HepG2 (cell line): Measurements from ENCODE around the gene GP2. TPM values are rescaled to one million over a fixed set of nuclear protein-coding genes. Genes with fewer than 3 reads are reported as not detected.

Experiments
- ATAC-seq: fragments of 200-7000 bp; cut with Tn5 transposase; 3 replicates; pipeline ENCODE4 v1.9.1; 2020; ENCODE audit warnings: mild to moderate bottlenecking, moderate library complexity
- BruUV-seq: library from RNA; stranded (reverse); fragments of 400-500 nt; replicated peaks from 2 replicates; lab custom pipeline; 2021; lab: Mats Ljungman, UMichigan
- CTCF ChIA-PET: fragments of 300-600 bp; formaldehyde crosslinking; extraction: SDS; loops from one replicate; lab custom pipeline; 2021; ENCODE audit warnings: low total read pairs, inconsistent platforms, low intra/inter-chr PET ratio; lab: Yijun Ruan, JAX
- POLR2A ChIA-PET: fragments of 350-600 bp; sonication (Branson Sonifier 250); formaldehyde crosslinking; loops from one replicate; lab custom pipeline; 2020; ENCODE audit warnings: antibody characterized with exemption, inconsistent platforms; lab: Yijun Ruan, JAX
- DNase-seq: peaks from one replicate; pipeline ENCODE4 v3.0.0-alpha.2; 2015; ENCODE audit warnings: low spot score
- FAIRE-seq: peaks from 3 replicates; lab custom pipeline; 2011; peaks lifted over from hg19 to GRCh38; lab: Jason Lieb, UNC
- H2AFZ ChIP-seq: one replicate; pipeline ENCODE4 v1.6.1; 2011; ENCODE audit warnings: low read length, inconsistent platforms
- H3K27ac ChIP-seq: fragments of 300-600 bp; 3 replicates; pipeline ENCODE4 v1.8.0; 2011; ENCODE audit warnings: mixed run types, mild to moderate bottlenecking, mixed read lengths, low read length, inconsistent platforms; ENCODE audit not compliant: insufficient read depth; ENCODE audit errors: extremely low read length
- H3K27me3 ChIP-seq, 2 experiments: fragments of 200-600 bp in 1 of 2; 2 replicates in 1 of 2; 3 replicates in 1 of 2; pipeline versions ENCODE4 v1.6.0 to v1.8.0; 2011; ENCODE audit warnings: low read length in 2 of 2, mild to moderate bottlenecking in 2 of 2, moderate library complexity in 2 of 2, inconsistent platforms in 1 of 2; ENCODE audit not compliant: insufficient read depth in 2 of 2, control insufficient read depth in 1 of 2
- H3K36me3 ChIP-seq, 2 experiments: fragments of 200-600 bp in 1 of 2; replicated peaks in 1 of 2; 2 replicates in 1 of 2; 3 replicates in 1 of 2; pipeline versions ENCODE4 v1.5.1 to v1.8.0; 2011; ENCODE audit warnings: low read length in 2 of 2, inconsistent platforms in 1 of 2; ENCODE audit not compliant: insufficient read depth in 2 of 2, control insufficient read depth in 1 of 2
- H3K4me1 ChIP-seq: 2 replicates; pipeline ENCODE4 v1.5.1; 2012; ENCODE audit warnings: low read length, inconsistent platforms; ENCODE audit not compliant: insufficient read depth
- H3K4me2 ChIP-seq: 2 replicates; pipeline ENCODE4 v1.6.0; 2011; ENCODE audit warnings: low read depth, low read length, inconsistent platforms
- H3K4me3 ChIP-seq, 3 experiments: fragments of 200-600 bp in 1 of 3; sonication (generic), shearing (Covaris generic) in 1 of 3; replicated peaks in 1 of 3; 2 replicates each; pipeline ENCODE4 v1.5.1; 2011 to 2016; ENCODE audit warnings: low read length in 3 of 3, inconsistent platforms in 2 of 3, low read depth in 2 of 3, mild to moderate bottlenecking in 2 of 3, control low read depth in 1 of 3, mixed read lengths in 1 of 3; ENCODE audit not compliant: insufficient read depth in 1 of 3
- H3K79me2 ChIP-seq: one replicate; pipeline ENCODE4 v1.6.1; 2011; ENCODE audit warnings: low read length, inconsistent platforms; ENCODE audit not compliant: insufficient read depth
- H3K9ac ChIP-seq: 2 replicates; pipeline ENCODE4 v1.6.0; 2011; ENCODE audit warnings: mild to moderate bottlenecking, low read depth, low read length, inconsistent platforms; ENCODE audit not compliant: insufficient read depth
- H3K9me3 ChIP-seq: 2 replicates; pipeline ENCODE4 v1.5.1; 2012; ENCODE audit warnings: mild to moderate bottlenecking, low read length
- H4K20me1 ChIP-seq: 2 replicates; pipeline ENCODE4 v1.6.0; 2011; ENCODE audit warnings: inconsistent platforms, mild to moderate bottlenecking, low read length, moderate library complexity; ENCODE audit not compliant: insufficient read depth
- ATM ChIP-seq: fragments of 450-650 bp; IDR thresholded peaks from 2 replicates; pipeline ENCODE4 v1.7.1; 2017; ENCODE audit warnings: mild to moderate bottlenecking, borderline replicate concordance
- CEBPB ChIP-seq: IDR thresholded peaks from 2 replicates; pipeline ENCODE4 v1.6.1; 2011; ENCODE audit warnings: low read depth, low read length, improper control_type of control experiment, borderline replicate concordance
- HOXA5 ChIP-seq: sonication (generic); formaldehyde crosslinking; IDR thresholded peaks from 2 replicates; pipeline ENCODE4 v1.4.0; 2020; ENCODE audit warnings: missing genetic modification reagents
- ZBTB42 ChIP-seq: sonication (generic); formaldehyde crosslinking; IDR thresholded peaks from 2 replicates; pipeline ENCODE4 v1.5.0; 2020; ENCODE audit warnings: mild to moderate bottlenecking, missing genetic modification reagents
- WGBS: methylation state at CpG from one replicate; pipeline ENCODE4 v1.1.6; 2017; ENCODE audit warnings: low lambda C conversion rate; 5-methylcytosine and 5-hydroxymethylcytosine counted together
- in situ Hi-C: cut with HindIII; loops from 2 replicates; pipeline ENCODE4 v1.10.0; 2017; ENCODE audit warnings: low pct_unique_long_range_greater_than_20kb; ENCODE audit not compliant: extremely low pct_ligation_motif_present
- intact Hi-C: fragments of 100-400 bp; cut with micrococcal nuclease; formaldehyde crosslinking; loops from one replicate; pipeline ENCODE4 v1.10.0; 2022; ENCODE audit not compliant: unreplicated experiment
- polyA plus RNA-seq, 8 experiments: library from polyadenylated mRNA; depleted of rRNA in 3 of 8; stranded (reverse) in 7 of 8; unstranded in 1 of 8; fragments of >200 nt; fragmentation: Illumina TruSeq in 4 of 8; extraction: Trizol in 4 of 8; gene quantifications; 2 replicates each; pipeline versions ENCODE4 v1.2.1 to v1.2.3, GENCODE V29; 2011 to 2016; ENCODE audit warnings: low read depth in 4 of 8, missing spikeins in 1 of 8, mixed read lengths in 1 of 8; ENCODE audit not compliant: insufficient read depth in 1 of 8
- total RNA-seq, 5 experiments: library from RNA; depleted of rRNA; stranded (reverse); fragments of >200 nt; fragmentation: Illumina TruSeq; extraction: Trizol; gene quantifications; 2 replicates each; pipeline ENCODE4 v1.2.3, GENCODE V29; 2016; ENCODE audit warnings: low read depth in 1 of 5
- TF ChIP-seq, protein P1 (sequence below): sonication (generic); formaldehyde crosslinking; IDR thresholded peaks from 2 replicates; pipeline ENCODE4 v1.8.0; 2022; ENCODE audit warnings: mild to moderate bottlenecking, missing genetic modification reagents; ENCODE audit not compliant: insufficient replicate concordance
- TF ChIP-seq, protein P2 (sequence below), 2 experiments: fragments of 450-650 bp in 1 of 2; sonication (generic) in 1 of 2; formaldehyde crosslinking; IDR thresholded peaks; 2 replicates each; pipeline versions ENCODE4 v1.5.0 to v1.8.0; 2020 to 2022; ENCODE audit warnings: mild to moderate bottlenecking in 1 of 2, missing genetic modification reagents in 1 of 2
- TF ChIP-seq, protein P3 (sequence below): IDR thresholded peaks from 2 replicates; pipeline ENCODE4 v1.6.1; 2018; ENCODE audit warnings: missing genetic modification reagents, mild to moderate bottlenecking, missing compliant biosample characterization

The GP2 gene
- total and polyA plus RNA-seq, 2 of the 13 experiments (the other 11 are each of a cell fraction or from before 2014, with no cell fraction given), result 0.15 to 0.69 TPM

DNA sequence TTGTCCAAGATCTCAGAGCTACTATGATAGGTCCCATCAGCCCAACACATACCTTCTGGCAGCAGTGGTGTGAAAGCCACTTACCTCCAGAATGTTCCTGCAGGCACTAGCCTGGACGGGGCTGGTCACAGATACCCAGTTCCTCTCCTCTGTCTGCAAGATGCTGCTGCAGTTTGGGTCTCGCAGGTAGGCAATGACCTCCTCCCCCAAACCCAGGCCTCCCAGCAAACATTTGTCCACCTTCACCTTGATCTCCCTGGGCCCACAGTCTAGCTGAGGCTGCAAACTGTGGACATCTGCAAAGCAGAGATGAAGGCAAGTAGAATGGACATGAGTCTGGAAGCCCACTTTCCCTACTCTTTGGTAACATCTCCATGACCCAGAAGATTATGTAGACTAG lies 7.1 kb downstream of the GP2 start:
- ATAC-seq, result no peak
- FAIRE-seq, result no peak
- CTCF ChIA-PET, result no interaction called here

DNA sequence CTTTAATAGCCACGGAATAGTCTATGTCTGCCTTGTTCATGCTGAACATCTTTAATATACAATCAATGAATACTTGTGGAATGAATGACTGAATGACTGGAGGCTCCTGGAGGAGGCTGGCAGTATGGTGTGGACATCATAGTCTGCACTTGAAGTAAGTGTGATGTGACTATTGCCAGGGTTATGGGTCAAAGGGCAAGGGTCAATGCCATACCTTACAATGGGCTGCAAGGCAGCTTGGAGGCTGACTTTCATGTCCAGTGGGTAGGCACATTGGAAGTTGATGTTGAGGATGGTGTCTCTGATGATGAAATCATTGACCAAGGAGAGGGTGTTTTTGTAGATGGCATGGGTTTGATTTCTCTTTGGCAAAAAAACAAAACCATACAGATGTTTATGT lies 7.9 kb downstream of the GP2 start:
- no peak overlapping the region for H3K27ac ChIP-seq
- H2AFZ ChIP-seq, result no peak overlapping the region
- BruUV-seq, result no TSS peak
- POLR2A ChIA-PET, result no interaction called here
- TF ChIP-seq, protein P1, sequence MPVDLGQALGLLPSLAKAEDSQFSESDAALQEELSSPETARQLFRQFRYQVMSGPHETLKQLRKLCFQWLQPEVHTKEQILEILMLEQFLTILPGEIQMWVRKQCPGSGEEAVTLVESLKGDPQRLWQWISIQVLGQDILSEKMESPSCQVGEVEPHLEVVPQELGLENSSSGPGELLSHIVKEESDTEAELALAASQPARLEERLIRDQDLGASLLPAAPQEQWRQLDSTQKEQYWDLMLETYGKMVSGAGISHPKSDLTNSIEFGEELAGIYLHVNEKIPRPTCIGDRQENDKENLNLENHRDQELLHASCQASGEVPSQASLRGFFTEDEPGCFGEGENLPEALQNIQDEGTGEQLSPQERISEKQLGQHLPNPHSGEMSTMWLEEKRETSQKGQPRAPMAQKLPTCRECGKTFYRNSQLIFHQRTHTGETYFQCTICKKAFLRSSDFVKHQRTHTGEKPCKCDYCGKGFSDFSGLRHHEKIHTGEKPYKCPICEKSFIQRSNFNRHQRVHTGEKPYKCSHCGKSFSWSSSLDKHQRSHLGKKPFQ (CRISPR knock-in tag), result no peak
- peak; percentile 50; the same call in 1 of the 2 replicates for TF ChIP-seq CEBPB
- TF ChIP-seq, protein P2, sequence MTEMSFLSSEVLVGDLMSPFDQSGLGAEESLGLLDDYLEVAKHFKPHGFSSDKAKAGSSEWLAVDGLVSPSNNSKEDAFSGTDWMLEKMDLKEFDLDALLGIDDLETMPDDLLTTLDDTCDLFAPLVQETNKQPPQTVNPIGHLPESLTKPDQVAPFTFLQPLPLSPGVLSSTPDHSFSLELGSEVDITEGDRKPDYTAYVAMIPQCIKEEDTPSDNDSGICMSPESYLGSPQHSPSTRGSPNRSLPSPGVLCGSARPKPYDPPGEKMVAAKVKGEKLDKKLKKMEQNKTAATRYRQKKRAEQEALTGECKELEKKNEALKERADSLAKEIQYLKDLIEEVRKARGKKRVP (CRISPR knock-in tag; IDR thresholded peaks at IDR 0.05), result 0 out of 4 replicates have a peak, but pooled peaks of 1 of the 2 experiments have one; percentile 11
- TF ChIP-seq HOXA5 (CRISPR knock-in tag), result no peak
- TF ChIP-seq, all 625 proteins: peak for 2
- ATAC-seq (no peak), FAIRE-seq (no peak), DNase-seq (no peak)
- Histone ChIP-seq H3K27me3 (peaks cover 0 to 5% of the 10 kb centered on the region in 2 experiments; a peak in 3 of 5 replicates), H3K36me3 (no peaks in the 10 kb centered on the region), H3K9me3 (no peaks in the 10 kb centered on the region), H4K20me1 (no peaks in the 10 kb centered on the region), H3K4me1 (no peaks in the 10 kb centered on the region), H3K4me3 (no peak overlapping the region), H3K9ac (no peak overlapping the region), H3K79me2 (no peaks in the 10 kb centered on the region), H3K4me2 (no peak overlapping the region)
- intact Hi-C loops (no loop called here), in situ Hi-C loops (loop anchor here (25.0 kb wide), 1 partner anchor 732 kb away; no protein-coding TSS in a partner anchor)
- 0% methylated on average over 1 of the region's 1 CpG for WGBS
- CTCF ChIA-PET, result no interaction called here

More for the DNA sequence above, 7.1 kb downstream of the GP2 start:
- in situ Hi-C loops (loop anchor here (25.0 kb wide), 1 partner anchor 733 kb away; no protein-coding TSS in a partner anchor), intact Hi-C loops (no loop called here)
- no TSS peak for BruUV-seq
- TF ChIP-seq ATM (no peak), ZBTB42 (CRISPR knock-in tag) (no peak)
- TF ChIP-seq, protein P3, sequence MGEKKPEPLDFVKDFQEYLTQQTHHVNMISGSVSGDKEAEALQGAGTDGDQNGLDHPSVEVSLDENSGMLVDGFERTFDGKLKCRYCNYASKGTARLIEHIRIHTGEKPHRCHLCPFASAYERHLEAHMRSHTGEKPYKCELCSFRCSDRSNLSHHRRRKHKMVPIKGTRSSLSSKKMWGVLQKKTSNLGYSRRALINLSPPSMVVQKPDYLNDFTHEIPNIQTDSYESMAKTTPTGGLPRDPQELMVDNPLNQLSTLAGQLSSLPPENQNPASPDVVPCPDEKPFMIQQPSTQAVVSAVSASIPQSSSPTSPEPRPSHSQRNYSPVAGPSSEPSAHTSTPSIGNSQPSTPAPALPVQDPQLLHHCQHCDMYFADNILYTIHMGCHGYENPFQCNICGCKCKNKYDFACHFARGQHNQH, result no peak
- Histone ChIP-seq H3K36me3 (no peaks in the 10 kb centered on the region), H3K9ac (no peak overlapping the region), H4K20me1 (no peaks in the 10 kb centered on the region), H3K79me2 (no peaks in the 10 kb centered on the region), H3K4me1 (no peaks in the 10 kb centered on the region), H3K4me3 (no peak overlapping the region), H3K27ac (no peak overlapping the region), H3K4me2 (no peak overlapping the region), H3K9me3 (no peaks in the 10 kb centered on the region), H2AFZ (no peak overlapping the region), H3K27me3 (peaks cover 0 to 5% of the 10 kb centered on the region in 2 experiments; a peak in 3 of 5 replicates)
- no peak for DNase-seq
- POLR2A ChIA-PET, result no interaction called here
- 17% methylated on average over 2 of the region's 2 CpGs for WGBS
